Measurements from ENCODE around the gene CAPN2. TPM values are rescaled to one million over a fixed set of nuclear protein-coding genes. Genes with fewer than 3 reads are reported as not detected.
A peak's percentile ranks its signal among the peaks of the same experiment; 100 is the strongest.

Gene CAPN2
- total RNA-seq, 1 donor from 2014 or later: 271 TPM

DNA sequence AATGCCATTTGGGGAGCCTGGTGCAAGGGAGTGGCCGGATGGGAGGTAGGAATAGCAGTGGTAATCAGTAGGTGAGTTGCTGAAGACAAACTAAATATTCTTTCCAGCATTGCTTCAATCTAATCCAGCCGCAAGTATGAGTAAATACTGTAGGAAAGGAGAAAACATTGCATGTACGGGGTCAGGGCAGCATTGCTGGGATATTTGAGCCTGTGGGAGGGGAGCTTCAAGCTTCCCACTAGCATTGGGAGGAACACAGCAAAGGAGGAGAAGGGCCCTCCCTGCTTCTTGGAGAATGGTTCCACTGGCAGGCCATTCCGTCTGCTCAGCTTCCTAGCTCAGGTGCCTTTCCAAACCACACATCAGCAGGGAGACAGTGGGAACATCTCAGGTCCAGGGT, 15.2 kb downstream of the CAPN2 start:
- H3K36me3 Mint-ChIP-seq (ENCODE audit: unreplicated experiment): peaks cover 21% of the 10 kb centered on the region
- no peaks in the 10 kb centered on the region for H3K9me3 Mint-ChIP-seq (ENCODE audit: unreplicated experiment)
- no peak for DNase-seq (ENCODE audit: extremely low spot score, unreplicated experiment)
- H3K4me1 Mint-ChIP-seq (ENCODE audit: unreplicated experiment): peaks cover 71% of the 10 kb centered on the region
- TF ChIP-seq, protein P1, sequence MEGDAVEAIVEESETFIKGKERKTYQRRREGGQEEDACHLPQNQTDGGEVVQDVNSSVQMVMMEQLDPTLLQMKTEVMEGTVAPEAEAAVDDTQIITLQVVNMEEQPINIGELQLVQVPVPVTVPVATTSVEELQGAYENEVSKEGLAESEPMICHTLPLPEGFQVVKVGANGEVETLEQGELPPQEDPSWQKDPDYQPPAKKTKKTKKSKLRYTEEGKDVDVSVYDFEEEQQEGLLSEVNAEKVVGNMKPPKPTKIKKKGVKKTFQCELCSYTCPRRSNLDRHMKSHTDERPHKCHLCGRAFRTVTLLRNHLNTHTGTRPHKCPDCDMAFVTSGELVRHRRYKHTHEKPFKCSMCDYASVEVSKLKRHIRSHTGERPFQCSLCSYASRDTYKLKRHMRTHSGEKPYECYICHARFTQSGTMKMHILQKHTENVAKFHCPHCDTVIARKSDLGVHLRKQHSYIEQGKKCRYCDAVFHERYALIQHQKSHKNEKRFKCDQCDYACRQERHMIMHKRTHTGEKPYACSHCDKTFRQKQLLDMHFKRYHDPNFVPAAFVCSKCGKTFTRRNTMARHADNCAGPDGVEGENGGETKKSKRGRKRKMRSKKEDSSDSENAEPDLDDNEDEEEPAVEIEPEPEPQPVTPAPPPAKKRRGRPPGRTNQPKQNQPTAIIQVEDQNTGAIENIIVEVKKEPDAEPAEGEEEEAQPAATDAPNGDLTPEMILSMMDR (IDR thresholded peaks at IDR 0.05): no peak
- no peaks in the 10 kb centered on the region for H3K27me3 Mint-ChIP-seq (ENCODE audit: unreplicated experiment)
- H3K27ac Mint-ChIP-seq (ENCODE audit: unreplicated experiment): peak overlapping the region; percentile 97
- no peak overlapping the region for H3K4me3 Mint-ChIP-seq (ENCODE audit: unreplicated experiment)

DNA sequence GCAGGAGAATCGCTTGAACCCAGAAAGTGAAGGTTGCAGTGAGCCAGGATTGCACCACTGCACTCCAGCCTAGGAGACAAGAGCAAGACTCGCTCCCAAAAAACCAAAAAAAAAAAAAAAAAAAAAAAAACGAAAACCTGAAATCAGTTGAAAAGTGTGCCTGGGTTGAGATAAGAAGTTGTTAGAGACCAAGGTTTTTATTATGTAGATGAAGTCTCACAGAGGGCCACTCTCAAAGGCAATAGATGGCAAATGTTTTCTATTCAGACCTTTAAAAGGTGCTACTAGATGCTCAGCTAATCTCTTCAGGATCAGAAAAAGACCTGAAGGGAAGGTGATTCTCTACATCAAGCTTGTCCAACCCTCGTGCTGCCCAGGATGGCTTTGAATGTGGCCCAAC, 17.6 kb downstream of the CAPN2 start:
- Mint-ChIP-seq H3K36me3 (ENCODE audit: unreplicated experiment) (peaks cover 12% of the 10 kb centered on the region), H3K27me3 (ENCODE audit: unreplicated experiment) (no peaks in the 10 kb centered on the region), H3K4me1 (ENCODE audit: unreplicated experiment) (peaks cover 88% of the 10 kb centered on the region), H3K9me3 (ENCODE audit: unreplicated experiment) (no peaks in the 10 kb centered on the region), H3K4me3 (ENCODE audit: unreplicated experiment) (no peak overlapping the region), H3K27ac (ENCODE audit: unreplicated experiment) (peak overlapping the region; percentile 98)
- no peak for DNase-seq (ENCODE audit: extremely low spot score, unreplicated experiment)
- TF ChIP-seq, protein P1 (IDR thresholded peaks at IDR 0.05): no peak

DNA sequence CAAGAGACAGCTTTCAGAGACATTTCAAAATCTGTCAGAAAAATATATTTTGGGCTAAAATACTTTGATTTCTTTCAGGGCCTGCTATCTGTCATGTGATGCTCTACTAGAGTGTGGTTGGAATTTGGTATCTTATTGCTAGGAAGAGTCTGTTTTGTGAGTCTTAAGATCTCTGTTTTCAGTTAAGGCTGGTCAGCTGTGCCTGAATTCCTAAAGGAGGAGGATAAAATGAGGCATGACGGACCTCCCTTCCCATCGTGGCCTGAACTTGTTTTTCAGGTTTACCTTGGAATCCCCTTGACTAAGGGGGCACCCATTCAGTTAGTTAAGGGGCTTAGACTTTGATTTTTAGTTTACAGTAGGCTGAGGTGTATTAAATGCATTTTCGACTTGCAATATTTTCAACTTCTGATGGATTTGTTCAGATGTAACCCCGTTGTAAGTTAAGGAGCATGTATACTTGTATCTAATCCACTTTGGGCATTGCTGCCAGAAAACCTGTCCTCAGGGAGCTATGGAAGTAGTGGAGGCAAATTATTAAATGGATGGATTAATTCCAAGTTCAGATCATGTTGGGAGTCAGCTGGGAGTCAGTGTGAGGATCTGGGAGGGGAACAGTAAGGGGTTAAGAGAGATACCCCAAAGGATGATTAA, 18.3 kb downstream of the CAPN2 start:
- H3K9me3 Mint-ChIP-seq (ENCODE audit: unreplicated experiment): no peaks in the 10 kb centered on the region

DNA sequence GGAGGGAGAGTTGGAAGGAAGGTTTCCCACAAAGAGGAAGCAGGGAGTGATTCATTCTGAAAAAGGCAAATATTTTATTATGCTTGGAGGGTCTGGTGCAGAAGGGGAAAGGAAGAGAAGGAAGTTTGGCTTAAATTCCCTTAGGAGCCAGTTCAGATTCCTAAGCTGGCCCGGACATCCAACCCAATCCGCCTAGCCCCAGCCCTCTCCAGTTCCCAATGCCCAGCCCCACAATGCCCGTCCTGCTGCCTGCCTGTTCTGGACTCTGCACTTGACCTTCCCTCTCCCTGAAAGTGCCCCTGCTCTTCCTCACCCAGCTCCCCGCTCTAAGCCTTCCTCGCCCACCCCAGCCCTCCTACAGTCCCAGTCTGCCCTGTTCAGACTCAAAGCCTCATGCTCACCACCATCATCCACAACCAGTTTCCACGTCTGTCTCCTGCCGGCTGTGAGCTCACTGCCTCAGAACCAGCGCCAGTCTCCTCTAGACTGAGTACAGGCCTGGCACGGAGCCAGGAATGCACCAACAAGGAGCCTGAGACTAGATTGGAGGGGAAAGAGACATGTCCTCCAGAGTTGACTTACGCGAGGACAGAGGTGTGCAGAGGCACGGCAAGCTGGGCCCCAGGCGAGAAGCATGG, 18.9 kb downstream of the CAPN2 start:
- TF ChIP-seq, protein P1 (IDR thresholded peaks at IDR 0.05): no peak

More for the DNA sequence above, 18.3 kb downstream of the CAPN2 start:
- DNase-seq (ENCODE audit: extremely low spot score, unreplicated experiment): no peak
- TF ChIP-seq, protein P1 (IDR thresholded peaks at IDR 0.05): no peak
- Mint-ChIP-seq H3K36me3 (ENCODE audit: unreplicated experiment) (peaks cover 12% of the 10 kb centered on the region), H3K27ac (ENCODE audit: unreplicated experiment) (peak overlapping the region; percentile 98), H3K4me1 (ENCODE audit: unreplicated experiment) (peaks cover 86% of the 10 kb centered on the region), H3K27me3 (ENCODE audit: unreplicated experiment) (no peaks in the 10 kb centered on the region), H3K4me3 (ENCODE audit: unreplicated experiment) (peak overlapping the region; percentile 43)

DNA sequence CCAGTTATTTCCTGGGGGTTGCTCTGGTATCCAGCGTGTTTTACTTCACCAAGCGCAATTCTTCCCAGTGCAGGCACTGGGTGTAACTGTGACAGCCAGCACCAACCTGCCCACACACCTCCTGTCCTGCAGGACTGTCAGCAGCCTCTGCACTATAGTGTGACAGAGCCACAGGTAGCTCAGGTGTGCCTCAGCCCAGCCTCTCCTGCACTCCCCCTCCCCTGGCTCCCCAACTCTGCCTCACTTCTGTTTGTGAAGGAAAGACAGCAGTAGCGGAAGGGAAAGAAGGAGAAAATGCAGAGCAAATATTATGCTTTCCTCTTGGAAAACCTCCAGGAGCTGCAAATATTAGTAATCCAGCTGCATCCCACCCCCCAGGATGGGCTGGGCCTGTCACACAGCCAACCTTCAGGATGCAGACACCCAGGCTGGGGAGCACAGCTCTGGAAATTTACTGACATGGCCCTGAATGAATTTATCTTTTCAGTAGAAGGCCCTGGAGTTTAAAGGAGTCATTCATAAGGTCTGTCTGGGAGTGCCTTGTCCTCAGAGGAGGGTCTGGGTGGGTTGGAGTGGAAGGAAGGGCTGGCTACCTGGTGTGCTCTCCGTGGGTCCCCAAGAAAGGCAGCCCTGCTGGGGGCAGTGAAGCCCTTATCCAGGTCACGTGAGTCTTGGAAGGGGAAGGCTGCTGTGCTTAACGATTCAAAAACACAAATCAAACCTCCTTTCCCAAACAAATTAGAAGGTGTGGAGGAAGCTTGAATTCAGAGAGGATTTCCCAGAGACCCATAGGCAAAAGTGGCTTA, 20.9 kb downstream of the CAPN2 start:
- peaks cover 82% of the 10 kb centered on the region for H3K4me1 Mint-ChIP-seq (ENCODE audit: unreplicated experiment)
- H3K4me3 Mint-ChIP-seq (ENCODE audit: unreplicated experiment): peak overlapping the region; percentile 30
- peaks cover 9% of the 10 kb centered on the region for H3K36me3 Mint-ChIP-seq (ENCODE audit: unreplicated experiment)
- H3K27ac Mint-ChIP-seq (ENCODE audit: unreplicated experiment): peak overlapping the region; percentile 98
- DNase-seq (ENCODE audit: extremely low spot score, unreplicated experiment): no peak
- H3K9me3 Mint-ChIP-seq (ENCODE audit: unreplicated experiment): no peaks in the 10 kb centered on the region
- TF ChIP-seq, protein P1 (IDR thresholded peaks at IDR 0.05): no peak
- no peaks in the 10 kb centered on the region for H3K27me3 Mint-ChIP-seq (ENCODE audit: unreplicated experiment)

More for the DNA sequence above, 18.9 kb downstream of the CAPN2 start:
- Mint-ChIP-seq H3K4me3 (ENCODE audit: unreplicated experiment) (peak overlapping the region; percentile 43), H3K27me3 (ENCODE audit: unreplicated experiment) (no peaks in the 10 kb centered on the region), H3K36me3 (ENCODE audit: unreplicated experiment) (peaks cover 11% of the 10 kb centered on the region), H3K4me1 (ENCODE audit: unreplicated experiment) (peaks cover 83% of the 10 kb centered on the region), H3K27ac (ENCODE audit: unreplicated experiment) (peak overlapping the region; percentile 98), H3K9me3 (ENCODE audit: unreplicated experiment) (no peaks in the 10 kb centered on the region)
- peak; percentile 89 for DNase-seq (ENCODE audit: extremely low spot score, unreplicated experiment)

Measured in osteocyte (in vitro differentiated cells).